CD4-positive, alpha-beta T cell (primary cell): ENCODE results near the gene MATN1. TPM values are rescaled to one million over a fixed set of nuclear protein-coding genes. Genes with fewer than 3 reads are reported as not detected.

ENCODE experiments used
- ATAC-seq: fragments of 200-7000 bp; cut with Tn5 transposase; one replicate; pipeline ENCODE4 v1.10.0; 2022; ENCODE audit warnings: mild to moderate bottlenecking; ENCODE audit not compliant: poor library complexity
- CTCF ChIA-PET: fragments of 350-600 bp; sonication (Branson Sonifier 250); formaldehyde crosslinking; loops from one replicate; lab custom pipeline; 2021; ENCODE audit warnings: antibody characterized with exemption, inconsistent platforms; lab: Charles Lee
- POLR2A ChIA-PET: fragments of 350-600 bp; sonication (Branson Sonifier 250); formaldehyde crosslinking; loops from one replicate; lab custom pipeline; 2021; ENCODE audit warnings: antibody characterized with exemption, inconsistent platforms; lab: Charles Lee
- DNase-seq, 14 experiments: peaks; one replicate each; pipeline ENCODE4 v3.0.0-alpha.2; 2013 to 2020; ENCODE audit warnings: mixed read lengths in 2 of 14
- H3K27ac ChIP-seq, 2 donors: one replicate each; pipeline versions ENCODE4 v1.5.1 to v1.7.0; 2013; ENCODE audit warnings: low read length in 2 of 2, low read depth in 1 of 2, mild to moderate bottlenecking in 1 of 2
- H3K27me3 ChIP-seq, 2 experiments: 1 replicate in 1 of 2; 2 replicates in 1 of 2; pipeline versions ENCODE4 v1.6.1 to v1.7.0; 2013; ENCODE audit warnings: low read length in 2 of 2, control low read depth in 1 of 2, mild to moderate bottlenecking in 1 of 2, moderate library complexity in 1 of 2; ENCODE audit not compliant: insufficient read depth in 2 of 2, control insufficient read depth in 1 of 2
- H3K36me3 ChIP-seq: one replicate; pipeline ENCODE4 v1.6.1; 2013; ENCODE audit warnings: low read length, control low read depth; ENCODE audit not compliant: insufficient read depth
- H3K4me1 ChIP-seq: one replicate; pipeline ENCODE4 v1.6.1; 2013; ENCODE audit warnings: low read length, control low read depth; ENCODE audit not compliant: insufficient read depth
- H3K4me3 ChIP-seq: one replicate; pipeline ENCODE4 v1.5.1; 2013; ENCODE audit warnings: mild to moderate bottlenecking, low read length, moderate library complexity
- H3K9me3 ChIP-seq, 2 experiments: 1 replicate in 1 of 2; 2 replicates in 1 of 2; pipeline versions ENCODE4 v1.6.1 to v1.7.0; 2013; ENCODE audit warnings: low read length in 2 of 2, mild to moderate bottlenecking in 2 of 2, control low read depth in 1 of 2, moderate library complexity in 1 of 2; ENCODE audit not compliant: control insufficient read depth in 1 of 2, insufficient read depth in 1 of 2
- H3K27ac Mint-ChIP-seq: one replicate; pipeline ENCODE4 v1.8.0; 2020; ENCODE audit warnings: mixed read lengths
- H3K27me3 Mint-ChIP-seq: one replicate; pipeline ENCODE4 v1.8.0; 2021; ENCODE audit warnings: mixed read lengths
- H3K36me3 Mint-ChIP-seq: one replicate; pipeline ENCODE4 v1.8.0; 2021; ENCODE audit warnings: low read depth, mixed read lengths
- H3K4me1 Mint-ChIP-seq: one replicate; pipeline ENCODE4 v1.8.0; 2021; ENCODE audit warnings: low read depth, mixed read lengths
- H3K4me3 Mint-ChIP-seq: one replicate; pipeline ENCODE4 v1.8.0; 2020; ENCODE audit warnings: mild to moderate bottlenecking, mixed read lengths
- H3K9me3 Mint-ChIP-seq: one replicate; pipeline ENCODE4 v1.8.0; 2020; ENCODE audit warnings: mixed read lengths
- intact Hi-C, 2 experiments: fragments of 100-400 bp; cut with DNase I in 1 of 2; cut with micrococcal nuclease in 1 of 2; formaldehyde crosslinking; loops; one replicate each; pipeline versions ENCODE4 v1.15.1 to v1.9.0; 2023 to 2025; cut with DNase I, micrococcal nuclease
- total RNA-seq, 174 experiments: library from RNA in 2 of 174; stranded (reverse) in 2 of 174; gene quantifications; one replicate each; pipeline ENCODE4 v1.2.3 and lab custom pipeline; 2021 to 2026
- TF ChIP-seq, protein P1 (sequence below): fragments of 200-600 bp; IDR thresholded peaks from one replicate; pipeline ENCODE4 v1.8.0; 2022; ENCODE audit warnings: antibody characterized with exemption, mild to moderate bottlenecking

Gene MATN1
- total RNA-seq, 2 experiments from 2014 or later: 2.5 to 2.7 TPM

GRCh38 chr1:30749691-30750583 lies 26.6 kb upstream of the MATN1 start:
- intact Hi-C loops: loop anchor here in 1 of 2 experiments (1.0 to 2.0 kb wide), 3 partner anchors 7 to 31 kb away; partner anchors contain the start of gene LAPTM5
- Histone ChIP-seq H3K4me3 (peak overlapping the region; percentile 34), H3K9me3 (no peaks in the 10 kb centered on the region), H3K27me3 (no peaks in the 10 kb centered on the region), H3K4me1 (peaks cover 99% of the 10 kb centered on the region), H3K36me3 (peaks cover 46% of the 10 kb centered on the region), H3K27ac (peak overlapping the region; percentile 95 to 97)
- TF ChIP-seq, protein P1, sequence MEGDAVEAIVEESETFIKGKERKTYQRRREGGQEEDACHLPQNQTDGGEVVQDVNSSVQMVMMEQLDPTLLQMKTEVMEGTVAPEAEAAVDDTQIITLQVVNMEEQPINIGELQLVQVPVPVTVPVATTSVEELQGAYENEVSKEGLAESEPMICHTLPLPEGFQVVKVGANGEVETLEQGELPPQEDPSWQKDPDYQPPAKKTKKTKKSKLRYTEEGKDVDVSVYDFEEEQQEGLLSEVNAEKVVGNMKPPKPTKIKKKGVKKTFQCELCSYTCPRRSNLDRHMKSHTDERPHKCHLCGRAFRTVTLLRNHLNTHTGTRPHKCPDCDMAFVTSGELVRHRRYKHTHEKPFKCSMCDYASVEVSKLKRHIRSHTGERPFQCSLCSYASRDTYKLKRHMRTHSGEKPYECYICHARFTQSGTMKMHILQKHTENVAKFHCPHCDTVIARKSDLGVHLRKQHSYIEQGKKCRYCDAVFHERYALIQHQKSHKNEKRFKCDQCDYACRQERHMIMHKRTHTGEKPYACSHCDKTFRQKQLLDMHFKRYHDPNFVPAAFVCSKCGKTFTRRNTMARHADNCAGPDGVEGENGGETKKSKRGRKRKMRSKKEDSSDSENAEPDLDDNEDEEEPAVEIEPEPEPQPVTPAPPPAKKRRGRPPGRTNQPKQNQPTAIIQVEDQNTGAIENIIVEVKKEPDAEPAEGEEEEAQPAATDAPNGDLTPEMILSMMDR: no peak
- DNase-seq (peak; percentile 60 to 93 (median 74)), ATAC-seq (peak; percentile 84)
- Mint-ChIP-seq H3K36me3 (peaks cover 69% of the 10 kb centered on the region), H3K4me3 (peak overlapping the region; percentile 85), H3K27me3 (no peaks in the 10 kb centered on the region), H3K27ac (peak overlapping the region; percentile 96), H3K4me1 (peaks cover 100% of the 10 kb centered on the region), H3K9me3 (no peaks in the 10 kb centered on the region)
- ChIA-PET POLR2A (interaction anchor here (0.6 to 13.3 kb wide), 11 partner anchors 8 to 1836 kb away, joined by 3 to 457 read pairs (median 5); partner anchors contain the start of genes EPB41 and LAPTM5), CTCF (interaction anchor here (1.0 to 2.8 kb wide), 3 partner anchors 9 to 31 kb away, joined by 3 to 15 read pairs (median 9); no protein-coding TSS in a partner anchor)

DNA sequence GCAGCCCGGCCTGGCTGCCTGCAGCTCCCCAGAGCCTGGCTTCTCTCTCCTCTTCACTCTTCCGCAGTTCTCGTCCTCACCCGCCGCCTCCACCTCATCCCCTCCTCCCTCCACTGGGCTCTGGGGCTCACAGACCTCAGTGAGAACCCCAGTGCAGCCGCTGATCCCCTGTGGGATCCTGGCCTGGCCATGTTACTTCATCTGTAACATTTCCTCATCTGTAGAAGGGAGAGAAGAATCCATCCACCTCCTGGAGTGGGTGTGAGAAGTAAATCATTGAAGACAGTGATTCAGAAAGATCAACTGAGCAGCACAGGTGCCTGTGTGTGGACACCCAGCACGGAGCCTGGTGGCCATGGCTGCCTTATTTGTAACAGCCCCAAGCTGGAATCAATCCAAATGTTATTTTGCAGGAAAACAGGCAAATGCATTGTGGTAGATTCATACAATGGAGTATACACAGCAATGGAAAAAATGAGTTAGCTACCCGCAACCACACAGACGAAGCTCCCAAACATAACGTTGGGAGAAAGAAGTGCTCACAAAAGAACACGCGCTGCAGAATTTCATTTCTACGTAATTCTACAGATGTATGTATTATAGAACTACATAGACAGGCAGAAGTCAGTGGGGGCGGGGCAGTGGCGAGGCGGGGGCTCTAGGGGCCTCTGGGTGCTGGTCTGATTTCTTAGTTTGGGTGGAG lies 25.5 kb upstream of the MATN1 start:
- H3K9me3 ChIP-seq: no peaks in the 10 kb centered on the region
- ATAC-seq: no peak
- CTCF ChIA-PET: interaction anchor here (1.0 to 2.8 kb wide), 3 partner anchors 8 to 31 kb away, joined by 3 to 15 read pairs (median 9); no protein-coding TSS in a partner anchor
- TF ChIP-seq, protein P1: no peak
- peak overlapping the region; percentile 34 for H3K4me3 ChIP-seq
- H3K4me1 ChIP-seq: peaks cover 99% of the 10 kb centered on the region
- Mint-ChIP-seq H3K36me3 (peaks cover 67% of the 10 kb centered on the region), H3K4me1 (peaks cover 100% of the 10 kb centered on the region), H3K4me3 (peak overlapping the region; percentile 85), H3K27me3 (no peaks in the 10 kb centered on the region), H3K27ac (peak overlapping the region; percentile 96), H3K9me3 (no peaks in the 10 kb centered on the region)
- peak in 4 of 14 experiments; percentile 27 to 56 (median 46) for DNase-seq
- POLR2A ChIA-PET: interaction anchor here (0.7 to 13.3 kb wide), 7 partner anchors 8 to 1835 kb away, joined by 3 to 457 read pairs (median 7); partner anchors contain the start of genes EPB41 and LAPTM5
- no peaks in the 10 kb centered on the region for H3K27me3 ChIP-seq
- H3K36me3 ChIP-seq: peaks cover 44% of the 10 kb centered on the region
- peak overlapping the region; percentile 95 to 97 for H3K27ac ChIP-seq
- intact Hi-C loops: loop anchor here in 1 of 2 experiments (1.0 to 2.0 kb wide), 3 partner anchors 8 to 30 kb away; partner anchors contain the start of gene LAPTM5
